NCI-H146 treated with DMSO at 0.1 percent for 48 hours (cell line): ENCODE measurements around the gene MUC2.

ENCODE experiments used
- DNase-seq: peaks from one replicate; lab custom pipeline; 2025; ENCODE audit not compliant: unreplicated experiment; lab: John Stamatoyannopoulos, UW

The MUC2 gene

GRCh38 chr11:1085440-1086170, 10.9 kb downstream of the MUC2 start:
- DNase-seq, result no peak

- DNase-seq, result no peak
Observed at GRCh38 chr11:1086171-1087102, 11.8 kb downstream of the MUC2 start.

GRCh38 chr11:1087279-1087960, 12.7 kb downstream of the MUC2 start:
- DNase-seq, result no peak

GRCh38 chr11:1087961-1088926, 13.6 kb downstream of the MUC2 start:
- no peak for DNase-seq

- DNase-seq, result no peak
Observed at GRCh38 chr11:1088927-1089737, 14.5 kb downstream of the MUC2 start.

- DNase-seq, result no peak
Observed at GRCh38 chr11:1089738-1090599, 15.3 kb downstream of the MUC2 start.

GRCh38 chr11:1090600-1091331, 16.1 kb downstream of the MUC2 start:
- no peak for DNase-seq

GRCh38 chr11:1091332-1092083, 16.8 kb downstream of the MUC2 start:
- no peak for DNase-seq

GRCh38 chr11:1092145-1092670, 17.5 kb downstream of the MUC2 start:
- DNase-seq, result no peak

- DNase-seq, result no peak
Observed at GRCh38 chr11:1092919-1093318, 18.2 kb downstream of the MUC2 start.

GRCh38 chr11:1099519-1100355, 25.1 kb downstream of the MUC2 start:
- DNase-seq, result no peak

- no peak for DNase-seq
Observed at GRCh38 chr11:1100417-1101245, 26.0 kb downstream of the MUC2 start.

GRCh38 chr11:1101318-1102089, 26.8 kb downstream of the MUC2 start:
- no peak for DNase-seq

- no peak for DNase-seq
Observed at GRCh38 chr11:1102221-1102971, 27.7 kb downstream of the MUC2 start.
